ENCODE data around the gene TEKTIP1. TPM values are rescaled to one million over a fixed set of nuclear protein-coding genes. Genes with fewer than 3 reads are reported as not detected.

Gene TEKTIP1
- total and polyA plus RNA-seq, 9 of the 15 experiments (the other 6 are each of a cell fraction or from before 2014, with no cell fraction given): 0.66 TPM; not detected in 8

GRCh38 chr19:3503036-3503572 is 35.9 kb upstream of the TEKTIP1 start (continued):
- TF ChIP-seq ZNF347 (CRISPR knock-in tag; IDR thresholded peaks at IDR 0.05; ENCODE audit: low read depth) (no peak), BHLHE40 (IDR thresholded peaks at IDR 0.05; ENCODE audit: low read length) (no peak), ARID1B (IDR thresholded peaks at IDR 0.05) (peak; percentile 56), NR3C1 (CRISPR knock-in tag; IDR thresholded peaks at IDR 0.05) (no peak), CBX8 (IDR thresholded peaks at IDR 0.05; ENCODE audit: borderline replicate concordance, extremely low read depth, low read depth, low read length, poor library complexity, severe bottlenecking) (no peak), CTBP1 (IDR thresholded peaks at IDR 0.05; ENCODE audit: borderline replicate concordance) (peak; percentile 97), COPS2 (conservative IDR thresholded peaks at IDR 0.05) (no peak), THRA (IDR thresholded peaks at IDR 0.05) (no peak), ATF1 (CRISPR knock-in tag; IDR thresholded peaks at IDR 0.05) (no peak), ATF1 (tag; IDR thresholded peaks at IDR 0.05) (0 out of 2 replicates have a peak, but pooled peaks have one; percentile 30), ZNF584 (CRISPR knock-in tag; IDR thresholded peaks at IDR 0.05; ENCODE audit: low read depth) (no peak), TCF15 (CRISPR knock-in tag; IDR thresholded peaks at IDR 0.05) (no peak), NR2F6 (CRISPR knock-in tag; IDR thresholded peaks at IDR 0.05) (no peak), MECOM (CRISPR knock-in tag; IDR thresholded peaks at IDR 0.05) (peak; percentile 64; the same call in 1 of the 2 replicates), BRD9 (IDR thresholded peaks at IDR 0.05; ENCODE audit: low read depth, partially characterized antibody) (no peak), NFIC (IDR thresholded peaks at IDR 0.05) (peak; percentile 87), FUS (optimal IDR thresholded peaks at IDR 0.05; ENCODE audit: low read depth, low read length) (no peak), KAT2B (IDR thresholded peaks at IDR 0.05; ENCODE audit: low read depth, low read length) (no peak), KAT7 (CRISPR knock-in tag; IDR thresholded peaks at IDR 0.05; ENCODE audit: borderline replicate concordance) (no peak), SNRNP70 (optimal IDR thresholded peaks at IDR 0.05; ENCODE audit: low read depth, low read length) (no peak)
- TF ChIP-seq, protein P1, sequence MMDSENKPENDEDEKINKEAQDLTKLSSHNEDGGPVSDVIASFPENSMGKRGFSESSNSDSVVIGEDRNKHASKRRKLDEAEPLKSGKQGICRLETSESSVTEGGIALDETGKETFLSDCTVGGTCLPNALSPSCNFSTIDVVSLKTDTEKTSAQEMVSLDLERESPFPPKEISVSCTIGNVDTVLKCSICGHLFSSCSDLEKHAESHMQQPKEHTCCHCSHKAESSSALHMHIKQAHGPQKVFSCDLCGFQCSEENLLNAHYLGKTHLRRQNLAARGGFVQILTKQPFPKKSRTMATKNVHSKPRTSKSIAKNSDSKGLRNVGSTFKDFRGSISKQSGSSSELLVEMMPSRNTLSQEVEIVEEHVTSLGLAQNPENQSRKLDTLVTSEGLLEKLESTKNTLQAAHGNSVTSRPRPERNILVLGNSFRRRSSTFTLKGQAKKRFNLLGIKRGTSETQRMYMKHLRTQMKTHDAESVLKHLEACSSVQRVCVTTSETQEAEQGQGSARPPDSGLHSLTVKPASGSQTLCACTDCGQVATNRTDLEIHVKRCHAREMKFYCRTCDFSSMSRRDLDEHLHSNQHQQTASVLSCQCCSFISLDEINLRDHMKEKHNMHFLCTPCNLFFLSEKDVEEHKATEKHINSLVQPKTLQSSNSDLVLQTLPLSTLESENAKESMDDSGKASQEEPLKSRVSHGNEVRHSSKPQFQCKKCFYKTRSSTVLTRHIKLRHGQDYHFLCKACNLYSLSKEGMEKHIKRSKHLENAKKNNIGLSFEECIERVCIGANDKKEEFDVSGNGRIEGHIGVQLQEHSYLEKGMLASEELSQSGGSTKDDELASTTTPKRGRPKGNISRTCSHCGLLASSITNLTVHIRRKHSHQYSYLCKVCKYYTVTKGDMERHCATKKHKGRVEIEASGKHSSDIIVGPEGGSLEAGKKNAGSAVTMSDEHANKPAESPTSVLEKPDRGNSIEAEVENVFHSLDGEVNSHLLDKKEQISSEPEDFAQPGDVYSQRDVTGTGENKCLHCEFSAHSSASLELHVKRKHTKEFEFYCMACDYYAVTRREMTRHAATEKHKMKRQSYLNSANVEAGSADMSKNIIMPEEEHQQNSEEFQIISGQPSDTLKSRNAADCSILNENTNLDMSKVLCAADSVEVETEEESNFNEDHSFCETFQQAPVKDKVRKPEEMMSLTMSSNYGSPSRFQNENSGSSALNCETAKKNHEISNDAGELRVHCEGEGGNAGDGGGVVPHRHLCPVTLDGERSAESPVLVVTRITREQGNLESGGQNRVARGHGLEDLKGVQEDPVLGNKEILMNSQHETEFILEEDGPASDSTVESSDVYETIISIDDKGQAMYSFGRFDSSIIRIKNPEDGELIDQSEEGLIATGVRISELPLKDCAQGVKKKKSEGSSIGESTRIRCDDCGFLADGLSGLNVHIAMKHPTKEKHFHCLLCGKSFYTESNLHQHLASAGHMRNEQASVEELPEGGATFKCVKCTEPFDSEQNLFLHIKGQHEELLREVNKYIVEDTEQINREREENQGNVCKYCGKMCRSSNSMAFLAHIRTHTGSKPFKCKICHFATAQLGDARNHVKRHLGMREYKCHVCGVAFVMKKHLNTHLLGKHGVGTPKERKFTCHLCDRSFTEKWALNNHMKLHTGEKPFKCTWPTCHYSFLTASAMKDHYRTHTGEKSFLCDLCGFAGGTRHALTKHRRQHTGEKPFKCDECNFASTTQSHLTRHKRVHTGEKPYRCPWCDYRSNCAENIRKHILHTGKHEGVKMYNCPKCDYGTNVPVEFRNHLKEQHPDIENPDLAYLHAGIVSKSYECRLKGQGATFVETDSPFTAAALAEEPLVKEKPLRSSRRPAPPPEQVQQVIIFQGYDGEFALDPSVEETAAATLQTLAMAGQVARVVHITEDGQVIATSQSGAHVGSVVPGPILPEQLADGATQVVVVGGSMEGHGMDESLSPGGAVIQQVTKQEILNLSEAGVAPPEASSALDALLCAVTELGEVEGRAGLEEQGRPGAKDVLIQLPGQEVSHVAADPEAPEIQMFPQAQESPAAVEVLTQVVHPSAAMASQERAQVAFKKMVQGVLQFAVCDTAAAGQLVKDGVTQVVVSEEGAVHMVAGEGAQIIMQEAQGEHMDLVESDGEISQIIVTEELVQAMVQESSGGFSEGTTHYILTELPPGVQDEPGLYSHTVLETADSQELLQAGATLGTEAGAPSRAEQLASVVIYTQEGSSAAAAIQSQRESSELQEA (IDR thresholded peaks at IDR 0.05; ENCODE audit: low read depth): no peak

Data from K562 (cell line).